ENCODE measurements around the gene CACNA1H.

CACNA1H gene

GRCh38 chr16:1194665-1195392, 41.9 kb downstream of the CACNA1H start:
- DNase-seq, result peak in 3 of 6 experiments; percentile 11 to 18 (median 13)

- DNase-seq, result no peak
Observed at GRCh38 chr16:1195393-1195666, 42.4 kb downstream of the CACNA1H start.

- no peak for DNase-seq
Observed at GRCh38 chr16:1196494-1196893, 43.6 kb downstream of the CACNA1H start.

- no peak for DNase-seq
Observed at GRCh38 chr16:1197237-1197866, 44.4 kb downstream of the CACNA1H start.

- no peak for DNase-seq
Observed at GRCh38 chr16:1198194-1198593, 45.3 kb downstream of the CACNA1H start.

DNA sequence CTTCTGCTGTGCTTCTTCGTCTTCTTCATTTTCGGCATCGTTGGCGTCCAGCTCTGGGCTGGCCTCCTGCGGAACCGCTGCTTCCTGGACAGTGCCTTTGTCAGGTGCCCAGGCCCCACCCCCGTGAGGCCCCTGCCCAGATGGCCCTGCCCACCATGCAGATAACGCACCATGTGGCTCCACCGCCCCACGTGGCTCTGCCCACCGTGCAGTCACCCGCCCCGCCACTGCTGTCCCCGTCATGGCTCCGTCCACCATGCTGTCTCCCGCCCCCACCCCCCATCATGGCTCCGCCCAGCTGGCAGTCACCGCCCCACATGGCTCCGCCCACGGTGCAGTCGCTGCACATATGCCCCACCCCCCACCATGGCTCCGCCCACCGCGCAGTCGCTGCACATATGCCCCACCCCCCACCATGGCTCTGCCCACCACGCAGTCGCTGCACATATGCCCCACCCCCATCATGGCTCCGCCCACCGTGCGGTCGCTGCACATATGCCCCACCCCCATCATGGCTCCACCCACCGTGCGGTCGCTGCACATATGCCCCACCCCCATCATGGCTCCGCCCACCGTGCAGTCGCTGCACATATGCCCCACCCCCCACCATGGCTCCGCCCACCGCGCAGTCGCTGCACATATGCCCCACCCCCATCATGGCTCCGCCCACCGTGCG, 45.9 kb downstream of the CACNA1H start:
- DNase-seq, result peak in 2 of 6 experiments; percentile 31 to 48

GRCh38 chr16:1199347-1200013, 46.6 kb downstream of the CACNA1H start:
- DNase-seq, result no peak

- DNase-seq, result no peak
Observed at GRCh38 chr16:1200014-1200627, 47.2 kb downstream of the CACNA1H start.

- DNase-seq, result no peak
Observed at GRCh38 chr16:1201444-1201843, 48.5 kb downstream of the CACNA1H start.

DNA sequence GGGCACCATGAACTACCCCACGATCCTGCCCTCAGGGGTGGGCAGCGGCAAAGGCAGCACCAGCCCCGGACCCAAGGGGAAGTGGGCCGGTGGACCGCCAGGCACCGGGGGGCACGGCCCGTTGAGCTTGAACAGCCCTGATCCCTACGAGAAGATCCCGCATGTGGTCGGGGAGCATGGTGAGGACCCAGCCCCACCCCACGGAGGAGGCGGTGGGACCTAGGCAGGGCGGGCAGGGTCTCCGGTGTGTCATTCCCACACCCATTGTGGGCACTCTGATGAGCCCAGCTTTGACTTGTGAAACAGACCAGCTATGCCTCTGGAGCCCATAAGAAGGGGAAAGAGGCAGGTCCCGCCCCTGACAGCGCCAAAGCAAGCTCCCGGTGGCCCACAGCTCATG, 49.4 kb downstream of the CACNA1H start:
- DNase-seq, result no peak

DNA sequence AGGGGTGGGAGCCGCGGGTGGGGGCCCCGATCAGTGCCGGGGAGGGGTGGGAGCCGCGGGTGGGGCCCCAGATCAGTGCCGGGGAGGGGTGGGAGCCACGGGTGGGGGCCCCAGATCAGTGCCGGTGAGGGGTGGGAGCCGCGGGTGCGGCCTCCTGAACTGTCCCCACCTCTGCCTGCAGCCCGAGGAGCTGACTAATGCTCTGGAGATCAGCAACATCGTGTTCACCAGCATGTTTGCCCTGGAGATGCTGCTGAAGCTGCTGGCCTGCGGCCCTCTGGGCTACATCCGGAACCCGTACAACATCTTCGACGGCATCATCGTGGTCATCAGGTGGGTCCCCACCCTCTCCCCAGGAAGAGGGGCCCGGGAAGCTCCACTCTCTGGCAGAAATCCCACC, 52.0 kb downstream of the CACNA1H start:
- no peak for DNase-seq

DNA sequence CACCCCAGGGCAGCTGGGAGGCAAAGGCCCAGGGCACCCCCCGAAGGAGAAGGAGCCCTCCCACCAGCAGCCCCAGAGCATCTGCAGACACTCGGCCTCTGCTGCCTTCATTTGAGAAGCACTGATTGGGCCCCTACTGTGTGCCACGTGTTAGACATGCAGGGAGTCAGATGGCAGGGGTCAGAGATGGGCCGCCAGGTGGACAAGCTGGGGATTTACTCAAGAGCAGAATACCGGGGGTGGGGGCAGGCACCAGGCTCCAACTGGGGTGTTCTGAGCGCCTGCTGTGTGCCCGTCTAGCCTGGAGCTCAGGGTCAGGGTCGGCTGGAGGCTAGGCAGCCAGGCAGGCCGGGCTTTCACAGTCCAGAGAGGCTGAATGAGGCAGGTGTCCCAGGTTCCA, 53.4 kb downstream of the CACNA1H start:
- DNase-seq, result no peak

DNA sequence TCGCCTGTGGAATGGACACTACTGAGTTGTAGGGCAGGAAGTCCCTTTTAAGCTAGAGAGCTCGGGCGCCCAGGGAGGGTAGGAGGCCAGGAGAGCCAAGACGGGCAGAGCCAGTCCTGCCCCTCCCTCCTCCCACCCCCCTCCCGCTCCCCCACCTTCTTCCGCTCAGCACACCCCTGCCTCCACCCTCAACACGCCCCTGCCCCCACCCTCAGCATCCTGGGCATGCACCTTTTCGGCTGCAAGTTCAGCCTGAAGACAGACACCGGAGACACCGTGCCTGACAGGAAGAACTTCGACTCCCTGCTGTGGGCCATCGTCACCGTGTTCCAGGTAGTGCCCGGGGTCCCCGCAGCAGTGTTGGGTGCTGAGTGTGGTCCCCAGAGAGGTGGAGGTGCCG, 53.9 kb downstream of the CACNA1H start:
- peak in 3 of 6 experiments; percentile 8 to 18 (median 14) for DNase-seq

- no peak for DNase-seq
Observed at GRCh38 chr16:1208239-1208830, 55.4 kb downstream of the CACNA1H start.

- DNase-seq, result no peak
Observed at GRCh38 chr16:1209081-1209480, 56.2 kb downstream of the CACNA1H start.

- no peak for DNase-seq
Observed at GRCh38 chr16:1210461-1210860, 57.6 kb downstream of the CACNA1H start.

GRCh38 chr16:1211451-1212268, 58.8 kb downstream of the CACNA1H start:
- DNase-seq, result no peak

- DNase-seq, result no peak
Observed at GRCh38 chr16:1212616-1213194, 59.8 kb downstream of the CACNA1H start.

DNA sequence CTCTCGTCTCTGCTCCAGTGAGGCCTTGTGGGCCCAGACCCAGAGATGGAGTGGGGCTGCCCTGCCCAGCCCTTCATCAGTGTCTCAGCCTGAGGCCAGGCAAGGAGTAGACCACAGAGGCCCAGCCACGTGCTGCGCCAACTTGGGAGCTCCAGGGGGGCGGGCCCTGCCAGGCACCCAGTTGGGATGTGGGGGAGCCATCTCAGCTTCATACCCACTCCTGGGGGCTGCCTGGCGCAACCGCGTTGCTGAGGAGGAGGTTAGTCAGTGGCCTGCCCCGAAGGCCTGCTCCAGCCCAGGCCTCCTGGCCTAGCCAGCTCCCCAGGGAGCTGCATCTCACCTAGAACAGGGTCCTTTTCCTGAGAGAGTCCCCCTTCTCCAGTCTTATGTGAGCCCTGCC, 60.3 kb downstream of the CACNA1H start:
- no peak for DNase-seq

DNA sequence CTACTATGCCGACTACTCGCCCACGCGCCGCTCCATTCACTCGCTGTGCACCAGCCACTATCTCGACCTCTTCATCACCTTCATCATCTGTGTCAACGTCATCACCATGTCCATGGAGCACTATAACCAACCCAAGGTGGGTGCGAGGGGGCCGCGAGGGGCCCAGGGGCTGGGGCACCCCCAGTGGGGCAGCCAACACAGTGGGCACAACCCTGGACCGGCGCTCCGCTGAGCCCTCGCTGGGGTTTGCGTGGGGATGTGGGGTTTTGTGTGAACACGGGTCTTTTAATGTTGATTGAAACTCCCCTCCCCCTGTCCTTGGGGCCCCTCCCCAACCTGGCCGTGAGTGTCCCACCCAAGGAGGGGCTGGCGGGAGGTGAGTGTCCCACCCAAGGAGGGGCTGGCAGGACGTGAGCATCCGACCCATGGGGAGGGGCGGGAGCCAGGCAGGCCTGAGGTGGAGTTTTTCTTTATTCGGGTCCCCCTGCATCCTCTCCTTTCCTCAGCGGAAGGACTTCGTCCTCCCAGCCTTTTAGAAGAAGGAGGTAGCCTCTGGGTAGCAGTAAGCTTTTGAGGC, 61.0 kb downstream of the CACNA1H start:
- no peak for DNase-seq

DNA sequence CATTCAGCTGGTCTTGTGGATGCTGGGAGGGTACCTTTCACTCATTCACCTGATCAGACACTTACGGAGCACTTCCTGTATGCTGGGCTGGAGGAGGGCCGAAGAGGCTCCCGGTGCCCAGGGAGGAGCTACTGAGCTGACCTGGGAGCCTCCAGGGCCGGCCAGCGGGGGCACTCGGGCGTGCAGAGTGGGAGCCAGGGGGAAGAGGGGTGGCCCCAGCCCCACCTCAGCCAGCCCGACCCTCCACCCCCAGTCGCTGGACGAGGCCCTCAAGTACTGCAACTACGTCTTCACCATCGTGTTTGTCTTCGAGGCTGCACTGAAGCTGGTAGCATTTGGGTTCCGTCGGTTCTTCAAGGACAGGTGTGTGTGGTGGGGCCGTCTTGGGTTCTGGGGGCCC, 61.8 kb downstream of the CACNA1H start:
- no peak for DNase-seq
